HepG2 (cell line): ENCODE measurements around the gene NOSTRIN.

Experiments used
- ATF2 ChIP-seq: sonication (generic); formaldehyde crosslinking; IDR thresholded peaks from 2 replicates; pipeline ENCODE4 v1.4.0; 2020; ENCODE audit warnings: missing genetic modification reagents
- ETV6 ChIP-seq: sonication (generic); formaldehyde crosslinking; conservative IDR thresholded peaks from 2 replicates; pipeline ENCODE4 v1.4.0; 2020; ENCODE audit warnings: missing genetic modification reagents
- FOSL2 ChIP-seq: sonication (generic); formaldehyde crosslinking; IDR thresholded peaks from 2 replicates; pipeline ENCODE4 v1.4.0; 2020; ENCODE audit warnings: missing genetic modification reagents
- MAX ChIP-seq: IDR thresholded peaks from 2 replicates; pipeline ENCODE4 v1.6.1; 2012; ENCODE audit warnings: inconsistent platforms
- MXI1 ChIP-seq: IDR thresholded peaks from 3 replicates; pipeline ENCODE4 v1.6.1; 2012; ENCODE audit warnings: low read depth, low read length, inconsistent platforms, borderline replicate concordance
- NFRKB ChIP-seq: fragments of 450-650 bp; IDR thresholded peaks from 2 replicates; pipeline ENCODE4 v1.6.1; 2017
- POLR2A ChIP-seq, 2 experiments: IDR thresholded peaks; 2 replicates each; pipeline ENCODE4 v1.6.1; 2011; ENCODE audit warnings: low read depth in 2 of 2, low read length in 2 of 2, mild to moderate bottlenecking in 1 of 2, moderate library complexity in 1 of 2; ENCODE audit not compliant: insufficient read depth in 1 of 2
- POLR2AphosphoS5 ChIP-seq: IDR thresholded peaks from 2 replicates; pipeline ENCODE4 v1.6.1; 2012; ENCODE audit warnings: low read depth, low read length
- SRF ChIP-seq: IDR thresholded peaks from 2 replicates; pipeline ENCODE4 v1.6.1; 2011; ENCODE audit warnings: mild to moderate bottlenecking, low read depth, low read length, moderate library complexity
- ZNF574 ChIP-seq: sonication (generic); formaldehyde crosslinking; IDR thresholded peaks from 2 replicates; pipeline ENCODE4 v1.4.0; 2020; ENCODE audit warnings: missing genetic modification reagents
- TF ChIP-seq, protein P1 (sequence below): IDR thresholded peaks from 2 replicates; pipeline ENCODE4 v1.6.1; 2016; ENCODE audit warnings: mild to moderate bottlenecking, missing biosample characterization, missing genetic modification reagents
- TF ChIP-seq, protein P2 (sequence below): sonication (generic); formaldehyde crosslinking; IDR thresholded peaks from 2 replicates; pipeline ENCODE4 v1.8.0; 2022; ENCODE audit warnings: missing genetic modification reagents, mild to moderate bottlenecking, borderline replicate concordance

- no peak for TF ChIP-seq ZNF574
- TF ChIP-seq POLR2AphosphoS5: no peak
- no peak for TF ChIP-seq MAX
- TF ChIP-seq FOSL2 (CRISPR knock-in tag): no peak
- TF ChIP-seq ETV6 (CRISPR knock-in tag): no peak
- TF ChIP-seq POLR2A (IDR thresholded peaks at IDR 0.05; ENCODE audit: insufficient read depth in 1 of 2, low read depth in 2 of 2, low read length in 2 of 2): no peak
- TF ChIP-seq, protein P1, sequence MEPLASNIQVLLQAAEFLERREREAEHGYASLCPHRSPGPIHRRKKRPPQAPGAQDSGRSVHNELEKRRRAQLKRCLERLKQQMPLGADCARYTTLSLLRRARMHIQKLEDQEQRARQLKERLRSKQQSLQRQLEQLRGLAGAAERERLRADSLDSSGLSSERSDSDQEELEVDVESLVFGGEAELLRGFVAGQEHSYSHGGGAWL: no peak
- TF ChIP-seq, protein P2, sequence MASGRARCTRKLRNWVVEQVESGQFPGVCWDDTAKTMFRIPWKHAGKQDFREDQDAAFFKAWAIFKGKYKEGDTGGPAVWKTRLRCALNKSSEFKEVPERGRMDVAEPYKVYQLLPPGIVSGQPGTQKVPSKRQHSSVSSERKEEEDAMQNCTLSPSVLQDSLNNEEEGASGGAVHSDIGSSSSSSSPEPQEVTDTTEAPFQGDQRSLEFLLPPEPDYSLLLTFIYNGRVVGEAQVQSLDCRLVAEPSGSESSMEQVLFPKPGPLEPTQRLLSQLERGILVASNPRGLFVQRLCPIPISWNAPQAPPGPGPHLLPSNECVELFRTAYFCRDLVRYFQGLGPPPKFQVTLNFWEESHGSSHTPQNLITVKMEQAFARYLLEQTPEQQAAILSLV (CRISPR knock-in tag): no peak
- TF ChIP-seq MXI1: no peak
- no peak for TF ChIP-seq SRF
- TF ChIP-seq ATF2 (CRISPR knock-in tag): no peak
- TF ChIP-seq NFRKB: no peak
Observed at GRCh38 chr2:168770796-168771195, 31.6 kb upstream of the NOSTRIN start.
